HG02870 (cell line): ENCODE results near the gene HBA1.
"Not testable (repeated sequence)": the region's sequence is repeated elsewhere in the genome, so short reads cannot be mapped to it uniquely, and the experiment has no call there.

ENCODE experiments used
- ATAC-seq: cut with Tn5 transposase; IDR thresholded peaks from one replicate; pipeline ENCODE4 v1.9.1; 2021; ENCODE audit warnings: mild to moderate bottlenecking, moderate library complexity; ENCODE audit not compliant: unreplicated experiment

The HBA1 gene

GRCh38 chr16:173928-174769 lies 2.3 kb upstream of the HBA1 start:
- ATAC-seq = not testable (repeated sequence)

- ATAC-seq = no peak
Measured at GRCh38 chr16:175011-175949, 1.2 kb upstream of the HBA1 start.

- not testable (repeated sequence) for ATAC-seq
Measured at GRCh38 chr16:176006-176405, 474 bp upstream of the HBA1 start.

- no peak for ATAC-seq
Measured at GRCh38 chr16:177394-177822, 928 bp downstream of the HBA1 start.

- ATAC-seq = no peak
Measured at GRCh38 chr16:177981-178667, 1.6 kb downstream of the HBA1 start.

GRCh38 chr16:178668-179015 lies 2.2 kb downstream of the HBA1 start:
- ATAC-seq = no peak

- no peak for ATAC-seq
Measured at GRCh38 chr16:179211-180092, 3.0 kb downstream of the HBA1 start.

- ATAC-seq = no peak
Measured at GRCh38 chr16:180101-180675, 3.7 kb downstream of the HBA1 start, which contains the start of gene HBQ1. HBQ1 (plus strand) TSS chr16:180459; CDS start chr16:180487, 28 bp downstream.

GRCh38 chr16:180681-181564 lies 4.4 kb downstream of the HBA1 start:
- no peak for ATAC-seq

GRCh38 chr16:181565-182021 lies 5.1 kb downstream of the HBA1 start:
- no peak for ATAC-seq

- ATAC-seq = no peak
Measured at GRCh38 chr16:183005-183404, 6.5 kb downstream of the HBA1 start.

GRCh38 chr16:185213-185612 lies 8.7 kb downstream of the HBA1 start:
- ATAC-seq = no peak

GRCh38 chr16:185691-186090 lies 9.2 kb downstream of the HBA1 start:
- ATAC-seq = no peak

- ATAC-seq = no peak
Measured at GRCh38 chr16:187330-187729, 10.8 kb downstream of the HBA1 start.

GRCh38 chr16:188674-189073 lies 12.2 kb downstream of the HBA1 start:
- ATAC-seq = no peak

GRCh38 chr16:189604-190186 lies 13.2 kb downstream of the HBA1 start:
- no peak for ATAC-seq

- ATAC-seq = no peak
Measured at GRCh38 chr16:191831-192230, 15.4 kb downstream of the HBA1 start.

GRCh38 chr16:192686-193085 lies 16.2 kb downstream of the HBA1 start:
- no peak for ATAC-seq
